Measurements from ENCODE around the gene TOLLIP.

Gene TOLLIP

DNA sequence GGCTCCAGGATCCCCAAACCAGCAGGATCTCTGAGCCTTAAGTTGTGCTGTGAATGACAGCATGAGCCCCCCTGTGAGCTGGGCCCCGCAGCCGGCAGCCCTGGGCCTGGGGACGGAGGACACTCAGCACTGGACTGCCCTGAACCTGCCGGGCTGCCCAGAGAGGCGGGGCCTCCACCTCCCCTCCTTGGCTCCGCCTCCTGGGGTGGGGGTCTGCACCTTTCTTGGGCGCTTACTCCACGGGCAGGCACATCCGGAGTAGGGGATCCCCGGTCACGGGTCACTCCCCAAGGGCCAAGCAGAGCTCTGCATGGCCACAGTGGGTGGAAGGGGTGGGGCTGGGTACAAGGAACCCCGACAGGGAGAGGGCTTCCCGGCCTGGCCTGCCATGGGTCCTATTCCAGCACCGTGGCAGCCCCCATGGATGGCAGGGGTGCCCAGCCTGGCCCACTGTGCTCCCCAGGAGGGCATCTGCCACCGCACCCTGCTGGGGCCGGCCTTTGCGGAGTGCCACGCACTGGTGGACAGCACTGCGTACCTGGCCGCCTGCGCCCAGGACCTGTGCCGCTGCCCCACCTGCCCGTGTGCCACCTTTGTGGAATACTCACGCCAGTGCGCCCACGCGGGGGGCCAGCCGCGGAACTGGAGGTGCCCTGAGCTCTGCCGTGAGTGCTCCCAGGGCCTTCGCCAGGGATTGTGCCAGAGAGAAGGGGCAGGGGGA, 81.2 kb downstream of the TOLLIP start:
- FAIRE-seq, result no peak

GRCh38 chr11:1227551-1228100, 81.8 kb downstream of the TOLLIP start:
- FAIRE-seq, result no peak

DNA sequence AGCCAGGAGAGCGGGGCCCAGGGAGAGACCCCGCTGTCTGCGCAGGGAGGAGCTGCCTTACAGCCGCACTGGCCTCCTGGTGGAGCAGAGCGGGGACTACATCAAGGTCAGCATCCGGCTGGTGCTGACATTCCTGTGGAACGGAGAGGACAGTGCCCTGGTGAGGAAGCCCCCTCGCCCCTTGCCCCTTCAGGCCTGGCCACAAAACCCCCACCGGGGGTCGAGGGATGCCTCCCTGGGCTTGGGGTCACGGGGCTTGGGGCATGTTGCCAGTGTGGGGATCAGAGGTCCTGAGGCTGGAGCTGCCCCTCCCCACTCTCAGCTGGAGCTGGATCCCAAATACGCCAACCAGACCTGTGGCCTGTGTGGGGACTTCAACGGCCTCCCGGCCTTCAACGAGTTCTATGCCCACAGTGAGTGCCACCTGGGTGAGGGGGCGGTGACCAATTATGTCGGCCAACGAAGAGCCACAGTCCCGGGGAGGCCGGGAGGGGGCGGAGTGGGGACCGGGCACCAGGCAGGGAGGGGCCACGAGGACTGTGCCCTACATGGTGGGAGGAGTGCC, 82.4 kb downstream of the TOLLIP start:
- FAIRE-seq, result no peak

GRCh38 chr11:1226226-1226985, 83.0 kb downstream of the TOLLIP start:
- no peak for FAIRE-seq

DNA sequence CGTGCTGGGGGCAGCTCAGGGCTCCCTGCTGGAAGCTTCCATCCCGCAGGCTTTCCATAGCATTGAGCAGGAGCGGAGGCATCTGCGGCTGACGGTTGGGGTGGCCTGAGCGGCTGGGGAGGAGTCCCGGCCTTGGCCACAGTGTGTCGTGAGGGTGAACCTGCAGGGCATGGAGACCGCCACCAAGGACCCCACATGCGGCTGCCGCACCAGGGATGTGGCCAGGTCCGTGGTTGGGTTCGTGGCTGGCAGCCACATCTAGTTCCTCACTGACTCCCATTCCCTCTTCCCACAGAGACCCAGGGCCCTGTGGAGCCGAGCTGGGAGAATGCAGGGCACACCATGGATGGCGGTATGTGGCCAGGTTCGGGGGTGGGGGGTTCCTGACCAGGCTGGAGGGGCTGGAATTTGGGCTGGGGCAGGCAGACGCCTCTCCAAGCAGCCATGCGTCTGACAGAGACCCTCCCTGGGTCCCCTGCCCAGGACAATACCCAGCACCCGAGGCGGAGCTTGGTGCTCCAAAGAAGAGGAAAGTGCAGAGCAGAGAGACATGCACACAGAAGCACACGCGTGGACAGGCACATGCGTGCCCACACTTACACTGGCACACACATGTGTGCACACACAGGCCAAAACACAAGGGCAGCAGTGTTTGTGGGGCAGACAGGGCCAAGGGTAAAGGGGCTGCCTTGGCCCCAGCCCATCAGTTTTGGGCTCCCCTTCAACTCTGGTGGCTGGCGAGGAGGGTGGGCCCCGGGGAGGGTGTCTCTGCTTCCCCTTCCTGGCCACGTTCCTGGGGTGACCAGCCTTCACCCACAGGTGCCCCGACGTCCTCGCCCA, 83.8 kb downstream of the TOLLIP start:
- no peak for FAIRE-seq

DNA sequence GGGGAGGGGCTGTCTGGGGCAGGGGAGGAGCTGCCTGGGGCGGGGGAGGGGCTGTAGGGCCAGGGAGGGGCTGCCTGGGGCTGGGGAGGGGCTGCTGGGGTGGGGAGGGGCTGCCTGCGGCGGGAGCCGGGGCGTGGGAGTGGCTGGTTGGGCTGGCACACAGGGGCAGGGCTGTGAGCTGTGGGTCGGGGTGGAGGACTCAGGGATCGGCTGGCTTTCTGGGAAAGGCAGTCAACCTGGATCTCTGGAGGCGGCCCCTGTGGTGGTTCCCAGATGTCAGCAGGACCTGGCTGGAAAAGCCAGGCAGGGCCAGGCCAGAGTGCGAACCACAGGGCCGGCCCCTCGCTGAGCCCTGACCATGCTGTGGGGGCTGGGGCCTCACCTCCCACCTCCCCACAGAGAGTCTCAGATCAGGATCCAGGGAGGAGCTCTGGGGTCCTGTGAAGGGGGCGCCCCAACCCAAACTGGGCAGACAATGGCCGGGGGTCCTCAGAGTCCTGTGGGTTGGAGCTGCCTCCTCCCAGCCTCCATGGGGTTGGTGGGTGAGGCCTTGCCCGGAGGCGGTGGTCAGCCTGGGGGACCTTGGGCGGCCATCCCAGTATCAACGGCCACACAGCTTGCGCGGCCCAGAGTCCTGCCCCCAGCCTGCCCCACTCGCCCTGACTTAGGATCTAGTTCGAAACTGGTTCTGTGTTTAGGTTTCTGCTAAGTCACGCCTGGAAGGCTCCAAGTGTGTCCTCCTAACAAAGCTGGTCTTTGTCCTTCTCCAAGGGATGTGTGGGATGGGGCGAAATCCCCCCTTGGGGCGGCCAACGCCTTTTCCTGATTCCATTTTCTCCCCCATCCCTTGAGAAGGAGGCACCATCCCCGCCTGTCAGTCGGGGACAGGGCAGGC, 84.7 kb downstream of the TOLLIP start:
- no peak for FAIRE-seq
